HepG2 (cell line): Measurements from ENCODE around the gene CLIP2. TPM values are rescaled to one million over a fixed set of nuclear protein-coding genes. Genes with fewer than 3 reads are reported as not detected.
A peak's percentile ranks its signal among the peaks of the same experiment; 100 is the strongest.

Experiments
- BCL3 ChIP-seq: sonication (generic); formaldehyde crosslinking; IDR thresholded peaks from 2 replicates; pipeline ENCODE4 v1.5.1; 2020; ENCODE audit warnings: mild to moderate bottlenecking, missing genetic modification reagents, moderate library complexity
- HNF1B ChIP-seq: sonication (generic); formaldehyde crosslinking; IDR thresholded peaks from 2 replicates; pipeline ENCODE4 v1.5.1; 2020; ENCODE audit warnings: mild to moderate bottlenecking, moderate library complexity, missing genetic modification reagents
- JDP2 ChIP-seq: sonication (generic); formaldehyde crosslinking; IDR thresholded peaks from 2 replicates; pipeline ENCODE4 v1.8.1; 2022; ENCODE audit warnings: missing genetic modification reagents, borderline replicate concordance
- KAT8 ChIP-seq: IDR thresholded peaks from 2 replicates; pipeline ENCODE4 v1.6.1; 2016; ENCODE audit warnings: missing genetic modification reagents, missing compliant biosample characterization
- NONO ChIP-seq, 2 experiments: fragments of 450-650 bp in 1 of 2; sonication (generic) in 1 of 2; formaldehyde crosslinking in 1 of 2; IDR thresholded peaks in 1 of 2; conservative IDR thresholded peaks in 1 of 2; 2 replicates each; pipeline versions ENCODE4 v1.6.1 to v1.8.0; 2017 to 2022; ENCODE audit warnings: mild to moderate bottlenecking in 1 of 2, missing genetic modification reagents in 1 of 2, moderate library complexity in 1 of 2
- TGIF2 ChIP-seq: IDR thresholded peaks from 2 replicates; pipeline ENCODE4 v1.6.1; 2016; ENCODE audit warnings: control low read depth, missing compliant biosample characterization
- YEATS4 ChIP-seq: sonication (generic); formaldehyde crosslinking; IDR thresholded peaks from 2 replicates; pipeline ENCODE4 v1.4.0; 2020; ENCODE audit warnings: missing genetic modification reagents, borderline replicate concordance
- ZBTB34 ChIP-seq: sonication (generic); formaldehyde crosslinking; IDR thresholded peaks from 2 replicates; pipeline ENCODE4 v1.8.0; 2022; ENCODE audit warnings: mild to moderate bottlenecking, missing genetic modification reagents
- ZNF124 ChIP-seq: sonication (generic); formaldehyde crosslinking; IDR thresholded peaks from 2 replicates; pipeline ENCODE4 v1.4.0; 2020; ENCODE audit warnings: missing genetic modification reagents
- ZNF142 ChIP-seq: sonication (generic); formaldehyde crosslinking; IDR thresholded peaks from 2 replicates; pipeline ENCODE4 v1.4.0; 2020; ENCODE audit warnings: missing genetic modification reagents
- ZNF230 ChIP-seq: sonication (generic); formaldehyde crosslinking; IDR thresholded peaks from 2 replicates; pipeline ENCODE4 v1.4.0; 2020; ENCODE audit warnings: mild to moderate bottlenecking, missing genetic modification reagents
- ZNF577 ChIP-seq: sonication (generic); formaldehyde crosslinking; IDR thresholded peaks from 2 replicates; pipeline ENCODE4 v1.4.0; 2020; ENCODE audit warnings: mild to moderate bottlenecking, low read depth, missing genetic modification reagents, borderline replicate concordance
- ZNF7 ChIP-seq: IDR thresholded peaks from 2 replicates; pipeline ENCODE4 v1.6.1; 2016; ENCODE audit warnings: missing biosample characterization, missing genetic modification reagents
- ZNF883 ChIP-seq: sonication (generic); formaldehyde crosslinking; IDR thresholded peaks from 2 replicates; pipeline ENCODE4 v1.5.1; 2020; ENCODE audit warnings: mild to moderate bottlenecking, missing genetic modification reagents; ENCODE audit errors: not compliant biosample characterization
- polyA plus RNA-seq, 8 experiments: library from polyadenylated mRNA; depleted of rRNA in 3 of 8; stranded (reverse) in 7 of 8; unstranded in 1 of 8; fragments of >200 nt; fragmentation: Illumina TruSeq in 4 of 8; extraction: Trizol in 4 of 8; gene quantifications; 2 replicates each; pipeline versions ENCODE4 v1.2.1 to v1.2.3, GENCODE V29; 2011 to 2016; ENCODE audit warnings: low read depth in 4 of 8, missing spikeins in 1 of 8, mixed read lengths in 1 of 8; ENCODE audit not compliant: insufficient read depth in 1 of 8
- total RNA-seq, 5 experiments: library from RNA; depleted of rRNA; stranded (reverse); fragments of >200 nt; fragmentation: Illumina TruSeq; extraction: Trizol; gene quantifications; 2 replicates each; pipeline ENCODE4 v1.2.3, GENCODE V29; 2016; ENCODE audit warnings: low read depth in 1 of 5
- TF ChIP-seq, protein P1 (sequence below): IDR thresholded peaks from 2 replicates; pipeline ENCODE4 v1.6.1; 2016; ENCODE audit warnings: control low read depth
- TF ChIP-seq, protein P2 (sequence below): sonication (generic); formaldehyde crosslinking; IDR thresholded peaks from 2 replicates; pipeline ENCODE4 v1.5.0; 2020; ENCODE audit warnings: missing genetic modification reagents

The CLIP2 gene
- total and polyA plus RNA-seq, 2 of the 13 experiments (the other 11 are each of a cell fraction or from before 2014, with no cell fraction given), result 6.5 to 17.4 TPM

DNA sequence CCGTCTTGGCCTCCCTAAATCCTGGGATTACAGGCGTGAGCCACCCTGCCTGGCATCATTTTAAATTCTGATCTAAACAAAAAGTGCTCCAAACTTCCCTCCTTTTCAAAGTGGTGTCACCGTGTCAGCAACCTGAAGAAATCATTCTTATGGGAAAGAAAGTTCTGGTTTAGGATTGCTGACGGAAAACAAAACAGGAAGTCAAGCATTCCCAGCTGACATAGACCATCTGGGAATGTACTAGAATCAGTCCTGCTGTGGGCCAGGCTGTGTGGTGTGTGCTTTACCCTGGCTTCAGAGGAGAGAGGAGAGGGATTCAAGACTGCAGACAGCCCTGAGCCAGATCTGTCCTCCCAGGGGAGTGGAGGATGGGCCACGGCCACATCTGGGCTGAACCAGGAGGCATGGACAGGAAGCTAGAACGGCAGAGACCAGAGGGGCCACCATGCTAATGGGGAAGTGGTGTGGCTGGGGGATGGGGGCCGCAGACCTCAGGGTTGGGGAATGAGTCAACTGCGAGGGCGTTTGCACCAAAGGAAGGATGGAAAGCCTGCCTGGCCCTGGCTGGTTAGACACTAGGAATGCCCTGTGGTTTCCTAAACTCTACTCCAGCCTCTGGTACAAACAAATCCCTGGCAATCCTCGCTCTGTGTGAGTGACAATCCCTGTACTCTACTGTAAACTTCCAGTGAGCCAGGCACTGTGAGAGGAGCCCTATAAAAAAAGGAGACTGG lies 16.7 kb upstream of the CLIP2 start (continued):
- TF ChIP-seq ZBTB34 (CRISPR knock-in tag), result 0 out of 2 replicates have a peak, but pooled peaks have one; percentile 37
- TF ChIP-seq, protein P1, sequence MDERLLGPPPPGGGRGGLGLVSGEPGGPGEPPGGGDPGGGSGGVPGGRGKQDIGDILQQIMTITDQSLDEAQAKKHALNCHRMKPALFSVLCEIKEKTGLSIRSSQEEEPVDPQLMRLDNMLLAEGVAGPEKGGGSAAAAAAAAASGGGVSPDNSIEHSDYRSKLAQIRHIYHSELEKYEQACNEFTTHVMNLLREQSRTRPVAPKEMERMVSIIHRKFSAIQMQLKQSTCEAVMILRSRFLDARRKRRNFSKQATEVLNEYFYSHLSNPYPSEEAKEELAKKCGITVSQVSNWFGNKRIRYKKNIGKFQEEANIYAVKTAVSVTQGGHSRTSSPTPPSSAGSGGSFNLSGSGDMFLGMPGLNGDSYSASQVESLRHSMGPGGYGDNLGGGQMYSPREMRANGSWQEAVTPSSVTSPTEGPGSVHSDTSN (CRISPR knock-in tag), result no peak
- no peak for TF ChIP-seq ZNF577 (CRISPR knock-in tag)
- no peak for TF ChIP-seq YEATS4
- TF ChIP-seq ZNF7, result no peak
- no peak for TF ChIP-seq ZNF883 (CRISPR knock-in tag)
- TF ChIP-seq NONO (IDR thresholded peaks at IDR 0.05), result no peak
- no peak for TF ChIP-seq NONO (CRISPR knock-in tag; conservative IDR thresholded peaks at IDR 0.05)
- peak; percentile 93 for TF ChIP-seq ZNF142 (CRISPR knock-in tag)
- no peak for TF ChIP-seq ZNF124 (CRISPR knock-in tag)
- no peak for TF ChIP-seq TGIF2 (CRISPR knock-in tag)
- TF ChIP-seq, protein P2, sequence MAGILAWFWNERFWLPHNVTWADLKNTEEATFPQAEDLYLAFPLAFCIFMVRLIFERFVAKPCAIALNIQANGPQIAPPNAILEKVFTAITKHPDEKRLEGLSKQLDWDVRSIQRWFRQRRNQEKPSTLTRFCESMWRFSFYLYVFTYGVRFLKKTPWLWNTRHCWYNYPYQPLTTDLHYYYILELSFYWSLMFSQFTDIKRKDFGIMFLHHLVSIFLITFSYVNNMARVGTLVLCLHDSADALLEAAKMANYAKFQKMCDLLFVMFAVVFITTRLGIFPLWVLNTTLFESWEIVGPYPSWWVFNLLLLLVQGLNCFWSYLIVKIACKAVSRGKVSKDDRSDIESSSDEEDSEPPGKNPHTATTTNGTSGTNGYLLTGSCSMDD (CRISPR knock-in tag), result no peak
- TF ChIP-seq JDP2 (CRISPR knock-in tag), result no peak
- TF ChIP-seq ZNF230 (CRISPR knock-in tag), result no peak
- TF ChIP-seq BCL3 (CRISPR knock-in tag), result no peak
- TF ChIP-seq HNF1B (CRISPR knock-in tag), result no peak; the same call in 1 of the 2 replicates
- TF ChIP-seq KAT8 (CRISPR knock-in tag), result peak; percentile 49; the same call in 1 of the 2 replicates
